C4-2B (cell line): ENCODE measurements around the gene CLEC20A.

Source experiments
- CTCF ChIP-seq: fragments of 450-650 bp; conservative IDR thresholded peaks from 2 replicates; pipeline ENCODE4 v1.5.1; 2017; ENCODE audit warnings: mild to moderate bottlenecking
- ZFX ChIP-seq: fragments of 450-650 bp; IDR thresholded peaks from 2 replicates; pipeline ENCODE4 v1.6.1; 2017

- TF ChIP-seq CTCF (no peak), ZFX (no peak)
Measured at GRCh38 chr1:178533121-178533946, 36.6 kb upstream of the CLEC20A start.
